Stromal cell of bone marrow (primary cell): ENCODE measurements around the gene BCAS3.

ENCODE experiments used
- DNase-seq: peaks from one replicate; pipeline ENCODE4 v3.0.0-alpha.2; 2012; ENCODE audit warnings: low read depth

The BCAS3 gene

DNA sequence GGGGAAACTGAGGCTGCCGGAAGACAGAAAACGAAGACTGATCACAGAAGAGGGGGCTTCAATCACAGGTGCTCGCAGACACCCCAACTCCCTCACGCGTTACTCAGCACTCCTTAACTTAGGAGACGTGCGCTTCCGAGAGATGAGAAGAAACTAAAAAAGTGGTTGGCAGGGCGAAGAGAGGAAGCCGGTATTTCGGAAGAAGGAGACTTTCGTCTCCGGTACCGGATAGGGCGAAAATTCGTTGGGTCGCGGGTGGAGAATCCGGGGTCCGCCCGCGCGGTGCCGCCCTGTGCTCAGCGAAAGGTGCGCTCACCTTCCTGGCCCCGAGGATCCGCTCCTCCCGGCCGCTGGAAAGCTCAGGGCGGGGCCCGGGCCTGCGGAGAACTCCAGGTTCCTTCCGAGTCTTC lies 721.1 kb downstream of the BCAS3 start:
- no peak for DNase-seq

DNA sequence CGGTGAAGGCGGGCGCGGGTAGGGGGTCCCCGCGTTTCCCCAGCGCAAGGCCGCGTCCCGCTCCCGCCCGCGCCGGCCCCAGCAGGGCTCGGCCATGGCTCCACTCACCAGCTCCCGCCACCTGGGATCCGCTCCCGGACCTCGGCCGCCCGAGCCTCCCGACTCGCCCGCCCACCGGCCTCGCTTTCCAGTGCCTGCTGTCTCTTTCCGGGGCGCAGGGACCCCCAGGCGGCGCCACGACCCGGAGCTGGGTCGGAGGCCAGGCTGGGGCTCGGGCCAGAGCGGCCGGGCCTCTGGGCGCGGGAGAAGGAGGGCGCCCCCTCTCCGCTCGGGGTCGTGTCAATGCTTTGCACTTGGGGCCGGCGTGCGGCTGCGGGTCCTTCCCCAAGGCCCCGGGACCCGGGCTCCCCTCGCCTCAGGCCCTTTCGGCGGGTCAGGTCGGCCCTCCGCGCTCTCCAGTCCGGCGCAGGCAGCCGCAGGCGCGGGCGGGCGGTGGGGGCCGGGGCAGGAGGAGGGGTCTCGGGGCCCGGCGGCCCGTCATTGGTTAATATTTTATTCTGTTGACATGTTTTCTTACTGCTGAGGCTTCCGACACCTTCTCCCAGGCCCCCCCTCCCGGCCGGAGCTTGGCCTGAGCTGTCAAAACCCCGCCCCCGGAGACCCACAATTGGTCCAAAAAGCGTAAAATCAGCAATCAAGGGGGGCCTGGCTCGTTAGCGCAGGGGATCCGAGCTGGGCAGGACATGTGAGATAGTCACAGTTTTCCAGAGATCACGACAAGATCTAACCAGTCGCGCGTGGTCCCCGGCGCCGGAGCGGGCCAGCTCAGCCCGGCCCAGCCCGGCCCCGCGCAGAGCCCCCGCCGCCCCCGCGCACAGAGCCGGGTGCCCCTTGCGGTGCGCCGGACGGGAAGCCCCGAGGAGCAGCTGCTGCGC lies 721.7 kb downstream of the BCAS3 start, which contains the start of gene TBX2:
TSS of gene TBX2 (plus strand) at position 713 of the 935 bp plus-strand sequence. CDS start 334 bp downstream, outside the sequence.
- DNase-seq, result peak; percentile 89

DNA sequence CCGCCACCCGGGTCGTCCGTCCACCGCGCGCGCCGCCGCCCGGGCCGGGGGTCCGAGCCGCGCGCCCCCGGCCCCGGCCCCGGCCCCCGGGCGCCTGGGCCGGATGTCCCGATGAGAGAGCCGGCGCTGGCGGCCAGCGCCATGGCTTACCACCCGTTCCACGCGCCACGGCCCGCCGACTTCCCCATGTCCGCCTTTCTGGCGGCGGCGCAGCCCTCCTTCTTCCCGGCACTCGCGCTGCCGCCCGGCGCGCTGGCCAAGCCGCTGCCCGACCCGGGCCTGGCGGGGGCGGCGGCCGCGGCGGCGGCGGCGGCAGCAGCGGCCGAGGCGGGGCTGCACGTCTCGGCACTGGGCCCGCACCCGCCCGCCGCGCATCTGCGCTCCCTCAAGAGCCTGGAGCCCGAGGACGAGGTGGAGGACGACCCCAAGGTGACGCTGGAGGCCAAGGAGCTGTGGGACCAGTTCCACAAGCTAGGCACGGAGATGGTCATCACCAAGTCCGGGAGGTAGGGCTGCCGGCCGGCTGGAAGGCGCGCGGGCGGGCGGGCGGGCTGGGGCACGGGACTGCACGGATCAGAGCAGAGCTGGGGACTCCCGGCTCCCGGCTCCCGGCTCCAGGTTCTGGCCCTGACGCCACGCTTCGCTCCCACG lies 722.5 kb downstream of the BCAS3 start:
- DNase-seq, result no peak

DNA sequence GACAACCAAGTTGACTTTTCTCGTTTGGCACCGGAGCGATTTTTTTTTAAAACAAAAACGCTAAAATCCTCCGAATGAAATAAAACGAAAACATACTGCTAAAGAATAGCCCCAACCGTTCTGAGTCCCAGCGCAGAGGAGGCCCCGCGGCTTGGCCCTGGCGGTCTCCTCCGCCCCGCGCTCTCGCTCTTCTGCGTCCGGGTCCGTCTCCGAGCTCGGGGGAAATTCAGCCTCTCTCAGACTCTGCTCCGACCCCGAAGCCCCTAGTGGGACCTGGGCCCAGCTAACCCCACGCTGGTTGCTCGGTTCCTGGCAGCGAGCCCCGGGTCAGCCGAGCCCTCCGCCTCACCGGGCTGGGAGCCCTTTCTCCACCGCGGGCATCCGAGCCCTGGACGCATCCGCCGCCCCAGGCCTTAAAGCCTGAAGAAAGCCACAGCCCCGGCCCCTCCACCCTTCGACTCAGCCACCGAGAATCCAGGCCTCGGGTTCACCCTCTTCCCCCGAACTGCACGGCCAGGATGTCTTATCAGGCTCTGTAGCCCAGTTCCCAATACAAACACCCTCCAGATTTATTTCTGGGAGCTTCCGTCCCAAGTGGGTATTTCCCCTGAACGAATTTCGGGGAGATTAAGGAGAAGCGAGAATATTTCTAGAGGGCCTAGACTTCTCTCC lies 723.2 kb downstream of the BCAS3 start:
- no peak for DNase-seq

DNA sequence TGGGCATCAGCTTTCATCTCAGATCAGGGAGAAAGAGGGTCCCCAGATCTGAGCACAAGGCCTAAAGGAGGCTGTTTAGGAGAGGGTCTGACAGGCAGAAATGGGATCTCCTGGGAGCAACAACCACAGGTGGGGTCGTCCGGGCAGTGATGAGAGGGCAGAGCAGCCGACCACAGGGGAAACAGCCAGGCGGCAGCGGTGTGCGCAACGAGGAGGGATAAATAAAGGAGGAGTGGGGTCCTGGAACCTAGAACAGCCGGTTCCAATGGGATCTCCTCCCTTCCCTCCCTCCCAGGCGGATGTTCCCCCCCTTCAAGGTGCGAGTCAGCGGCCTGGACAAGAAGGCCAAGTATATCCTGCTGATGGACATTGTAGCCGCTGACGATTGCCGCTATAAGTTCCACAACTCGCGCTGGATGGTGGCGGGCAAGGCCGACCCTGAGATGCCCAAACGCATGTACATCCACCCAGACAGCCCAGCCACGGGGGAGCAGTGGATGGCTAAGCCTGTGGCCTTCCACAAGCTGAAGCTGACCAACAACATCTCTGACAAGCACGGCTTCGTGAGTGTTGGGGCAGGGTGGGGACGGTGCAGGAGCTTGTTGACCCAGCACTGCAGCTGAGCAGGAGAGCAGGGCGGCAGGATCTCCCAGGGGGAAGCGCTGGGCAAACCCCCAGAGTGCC lies 723.9 kb downstream of the BCAS3 start:
- no peak for DNase-seq

DNA sequence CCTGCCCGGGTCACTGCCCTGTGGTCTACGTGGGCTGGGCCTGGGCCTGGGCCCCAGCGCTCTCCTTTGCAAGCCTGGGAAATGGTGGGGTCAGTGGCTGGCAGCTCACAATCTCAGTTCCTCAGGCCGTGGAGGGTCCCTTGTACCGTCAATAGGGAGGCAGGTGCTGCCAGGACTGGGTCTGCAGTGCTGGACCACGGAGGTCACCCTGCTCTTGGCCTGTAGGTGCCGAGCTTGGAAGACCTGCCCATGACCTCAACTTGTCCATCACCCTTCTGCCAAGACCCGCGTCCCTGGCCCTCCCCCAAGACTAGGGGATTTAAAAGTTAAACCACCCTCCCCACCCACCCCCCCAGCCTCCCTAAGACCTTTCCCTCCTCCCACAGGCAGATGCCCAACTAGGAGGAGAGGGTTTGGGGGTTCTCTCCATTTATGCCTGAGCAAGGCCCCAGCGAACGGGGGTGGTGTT lies 724.5 kb downstream of the BCAS3 start:
- no peak for DNase-seq

DNA sequence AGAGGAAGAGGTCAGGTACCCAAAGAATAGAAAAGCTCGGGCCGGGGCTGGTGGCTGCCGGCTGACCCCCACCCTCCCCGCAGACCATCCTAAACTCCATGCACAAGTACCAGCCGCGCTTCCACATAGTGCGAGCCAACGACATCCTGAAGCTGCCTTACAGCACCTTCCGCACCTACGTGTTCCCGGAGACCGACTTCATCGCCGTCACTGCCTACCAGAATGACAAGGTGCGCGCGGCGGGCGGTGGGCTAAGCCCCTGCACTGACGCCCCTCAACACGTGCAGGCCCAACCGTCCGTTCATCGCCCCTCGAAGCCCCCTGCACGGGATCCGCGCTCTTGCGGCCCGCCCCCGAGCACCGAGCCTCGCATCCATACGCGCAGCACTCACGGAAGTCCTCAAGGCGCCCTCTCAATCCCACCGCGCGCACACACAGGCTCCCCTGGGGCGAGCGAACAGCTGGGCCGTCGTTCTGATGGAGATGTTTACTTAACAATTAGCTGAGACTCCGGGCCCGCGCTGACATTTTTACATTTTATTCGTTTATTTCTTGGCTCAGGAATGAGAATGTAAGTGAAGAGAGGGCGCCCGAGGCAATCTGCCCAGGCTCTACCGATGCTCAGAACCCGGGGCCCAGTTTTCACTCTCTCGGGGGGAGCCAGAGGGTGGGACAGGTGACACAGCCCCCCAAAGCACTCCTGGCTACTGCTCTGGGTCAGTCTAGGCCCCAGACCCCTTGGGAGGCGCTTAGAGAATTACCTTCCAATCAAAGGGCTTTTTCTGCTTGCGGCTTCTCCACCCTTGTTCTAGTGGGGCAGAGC lies 725.5 kb downstream of the BCAS3 start:
- no peak for DNase-seq

DNA sequence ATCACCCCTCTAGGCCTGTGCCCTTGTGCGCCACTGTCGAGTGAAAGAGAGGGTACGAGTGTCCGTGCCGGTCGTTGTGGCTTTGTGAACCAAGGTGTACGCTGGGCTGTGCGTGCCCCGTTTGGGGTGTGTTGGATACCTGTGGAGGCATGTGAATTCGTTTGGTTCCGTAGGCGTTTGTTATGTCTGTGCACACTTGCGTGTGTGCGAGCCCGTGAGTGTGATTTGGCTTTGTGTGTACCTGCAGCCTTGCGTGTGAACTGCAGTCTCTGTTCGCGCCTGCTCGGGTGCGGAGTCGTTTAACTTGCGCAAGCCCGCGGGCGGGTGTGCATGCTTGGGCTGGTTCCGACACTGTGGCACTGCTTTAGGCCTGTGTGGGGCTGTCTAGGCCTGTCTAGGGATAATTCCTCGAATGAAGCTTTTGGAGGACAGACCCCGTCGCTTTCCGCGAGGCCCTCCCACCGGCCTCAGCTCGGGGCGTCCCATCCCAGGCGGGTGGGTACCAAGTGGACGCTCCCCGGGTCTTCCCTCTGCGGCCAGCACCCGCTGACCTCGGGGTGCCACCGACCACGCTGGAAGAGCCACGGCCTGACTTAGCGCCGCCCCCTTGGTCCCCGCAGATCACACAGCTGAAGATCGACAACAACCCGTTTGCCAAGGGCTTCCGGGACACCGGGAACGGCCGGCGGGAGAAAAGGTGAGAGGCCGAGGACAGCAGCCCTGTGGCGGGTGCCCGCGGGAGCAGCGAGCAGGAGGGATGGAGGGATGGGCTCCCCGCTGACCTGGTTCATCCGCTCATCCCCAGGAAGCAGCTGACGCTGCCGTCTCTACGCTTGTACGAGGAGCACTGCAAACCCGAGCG lies 726.4 kb downstream of the BCAS3 start:
- no peak for DNase-seq

DNA sequence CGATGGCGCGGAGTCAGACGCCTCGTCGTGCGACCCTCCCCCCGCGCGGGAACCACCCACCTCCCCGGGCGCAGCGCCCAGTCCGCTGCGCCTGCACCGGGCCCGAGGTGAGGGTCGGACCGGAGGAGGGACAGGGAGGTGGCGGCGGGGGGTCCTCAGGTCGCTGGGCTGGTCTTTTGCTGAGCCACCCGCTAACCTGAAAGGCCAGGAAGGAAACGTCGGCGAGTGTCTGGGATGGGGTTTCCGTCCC lies 726.9 kb downstream of the BCAS3 start:
- no peak for DNase-seq

DNA sequence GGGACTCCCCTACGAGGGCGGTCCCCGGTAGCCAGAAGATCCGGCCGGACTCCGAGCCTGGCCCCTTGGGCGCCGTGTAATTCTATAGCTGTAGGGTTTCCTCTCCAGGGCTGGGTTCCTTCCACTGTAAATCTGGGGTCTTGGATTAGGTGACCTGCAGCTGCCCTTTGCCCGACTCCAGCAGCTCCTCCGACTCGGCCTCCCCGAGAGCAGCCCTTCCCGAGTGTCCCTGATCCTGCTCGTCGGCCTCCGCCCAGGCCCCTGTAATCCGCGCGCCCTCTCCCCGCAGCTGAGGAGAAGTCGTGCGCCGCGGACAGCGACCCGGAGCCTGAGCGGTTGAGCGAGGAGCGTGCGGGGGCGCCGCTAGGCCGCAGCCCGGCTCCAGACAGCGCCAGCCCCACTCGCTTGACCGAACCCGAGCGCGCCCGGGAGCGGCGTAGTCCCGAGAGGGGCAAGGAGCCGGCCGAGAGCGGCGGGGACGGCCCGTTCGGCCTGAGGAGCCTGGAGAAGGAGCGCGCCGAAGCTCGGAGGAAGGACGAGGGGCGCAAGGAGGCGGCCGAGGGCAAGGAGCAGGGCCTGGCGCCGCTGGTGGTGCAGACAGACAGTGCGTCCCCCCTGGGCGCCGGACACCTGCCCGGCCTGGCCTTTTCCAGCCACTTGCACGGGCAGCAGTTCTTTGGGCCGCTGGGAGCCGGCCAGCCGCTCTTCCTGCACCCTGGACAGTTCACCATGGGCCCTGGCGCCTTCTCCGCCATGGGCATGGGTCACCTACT lies 727.4 kb downstream of the BCAS3 start:
- DNase-seq, result no peak

DNA sequence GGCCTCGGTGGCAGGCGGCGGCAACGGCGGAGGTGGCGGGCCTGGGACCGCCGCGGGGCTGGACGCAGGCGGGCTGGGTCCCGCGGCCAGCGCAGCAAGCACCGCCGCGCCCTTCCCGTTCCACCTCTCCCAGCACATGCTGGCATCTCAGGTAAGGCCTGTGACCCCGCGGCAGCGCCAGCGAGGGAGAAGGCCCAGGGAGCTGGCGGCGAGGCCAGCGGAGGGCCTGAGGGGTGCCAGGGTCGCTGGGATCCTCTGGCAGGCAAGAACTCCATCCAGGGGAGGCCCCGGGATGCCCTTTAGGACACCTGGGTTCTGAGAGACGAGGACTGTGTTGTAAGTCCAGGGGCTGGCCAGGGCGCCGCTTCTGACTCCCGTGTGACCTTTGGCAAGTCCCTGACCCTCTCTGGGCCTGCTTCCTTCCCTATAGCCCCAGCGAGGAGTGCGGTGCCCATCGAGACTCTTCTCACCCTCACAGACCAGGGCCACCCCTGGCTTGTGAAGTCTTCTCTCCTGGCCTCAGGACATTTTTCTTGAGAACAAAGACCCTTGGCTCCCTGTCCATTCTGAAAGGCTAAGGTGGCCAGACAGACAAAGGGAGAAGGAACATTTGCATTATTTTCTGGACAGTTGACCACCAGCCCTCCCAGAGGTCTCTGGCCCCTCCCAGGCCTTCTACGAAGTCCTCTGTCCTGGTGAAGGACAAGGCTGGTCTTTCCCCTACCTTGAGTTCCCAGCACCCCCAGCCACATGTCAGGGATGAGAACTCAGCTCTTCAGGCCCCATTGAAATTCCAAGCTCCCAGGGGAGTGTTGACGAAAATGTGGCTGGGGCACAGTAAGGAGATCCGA lies 728.3 kb downstream of the BCAS3 start:
- DNase-seq, result no peak

DNA sequence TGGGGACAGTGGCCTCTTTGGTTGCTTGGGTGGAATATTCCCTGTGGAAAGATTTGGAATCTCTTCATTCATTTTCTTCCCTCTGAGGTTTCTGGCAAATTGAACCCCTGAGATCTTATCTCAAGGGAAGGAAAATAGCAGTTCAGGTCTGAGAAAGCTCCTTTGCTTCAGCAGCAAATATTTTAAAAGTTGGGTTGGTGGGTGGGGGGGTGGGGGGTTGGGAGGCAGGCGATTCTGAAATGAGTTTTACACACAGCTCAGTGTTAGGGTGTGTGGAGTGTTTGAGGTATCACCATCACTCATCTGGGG lies 728.8 kb downstream of the BCAS3 start:
- no peak for DNase-seq

DNA sequence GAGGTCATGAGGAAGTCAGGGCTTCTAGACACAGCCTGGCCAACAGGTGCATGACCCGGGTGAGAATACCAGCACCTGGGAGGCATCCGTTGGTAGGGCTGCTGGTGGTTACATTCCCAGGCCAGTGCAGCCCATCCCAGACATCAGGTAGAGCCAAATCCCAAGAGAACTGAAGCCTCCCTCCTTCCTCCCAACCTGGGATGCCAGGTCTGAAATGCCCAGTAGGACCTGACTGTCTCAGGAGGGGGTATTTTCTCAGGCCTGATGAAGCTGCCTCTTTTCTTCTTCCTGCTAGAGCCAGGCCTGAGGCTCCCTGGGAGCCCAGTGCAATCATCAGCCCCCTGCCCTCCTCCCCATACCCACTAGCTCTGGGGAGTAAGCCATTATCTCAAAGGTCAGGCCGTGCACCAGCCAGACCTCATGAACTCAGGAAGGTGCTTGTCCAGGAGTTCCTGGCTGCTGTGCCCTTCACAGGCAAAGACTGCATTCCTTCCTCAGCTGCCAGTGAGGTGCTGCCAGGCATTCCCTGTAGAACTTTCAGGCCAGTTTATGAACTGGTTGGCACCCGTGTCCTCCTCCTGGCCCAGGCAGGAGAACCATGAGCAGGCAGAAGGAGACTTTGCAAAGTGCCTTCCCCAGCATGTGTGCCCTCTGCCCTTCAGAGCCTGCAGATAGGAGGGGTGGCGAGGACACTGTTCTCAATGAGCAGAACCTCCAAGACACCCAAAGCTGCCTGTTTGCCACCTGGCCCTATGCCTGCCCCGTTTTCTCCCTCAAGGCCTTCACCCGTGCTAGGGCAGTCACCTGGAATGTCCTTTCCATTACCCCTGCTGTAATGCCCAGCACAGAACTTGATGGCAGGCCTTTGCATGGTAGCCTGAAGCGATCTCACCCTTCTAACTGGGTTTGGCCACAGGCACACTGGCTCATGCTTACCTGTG lies 729.6 kb downstream of the BCAS3 start:
- DNase-seq, result no peak

DNA sequence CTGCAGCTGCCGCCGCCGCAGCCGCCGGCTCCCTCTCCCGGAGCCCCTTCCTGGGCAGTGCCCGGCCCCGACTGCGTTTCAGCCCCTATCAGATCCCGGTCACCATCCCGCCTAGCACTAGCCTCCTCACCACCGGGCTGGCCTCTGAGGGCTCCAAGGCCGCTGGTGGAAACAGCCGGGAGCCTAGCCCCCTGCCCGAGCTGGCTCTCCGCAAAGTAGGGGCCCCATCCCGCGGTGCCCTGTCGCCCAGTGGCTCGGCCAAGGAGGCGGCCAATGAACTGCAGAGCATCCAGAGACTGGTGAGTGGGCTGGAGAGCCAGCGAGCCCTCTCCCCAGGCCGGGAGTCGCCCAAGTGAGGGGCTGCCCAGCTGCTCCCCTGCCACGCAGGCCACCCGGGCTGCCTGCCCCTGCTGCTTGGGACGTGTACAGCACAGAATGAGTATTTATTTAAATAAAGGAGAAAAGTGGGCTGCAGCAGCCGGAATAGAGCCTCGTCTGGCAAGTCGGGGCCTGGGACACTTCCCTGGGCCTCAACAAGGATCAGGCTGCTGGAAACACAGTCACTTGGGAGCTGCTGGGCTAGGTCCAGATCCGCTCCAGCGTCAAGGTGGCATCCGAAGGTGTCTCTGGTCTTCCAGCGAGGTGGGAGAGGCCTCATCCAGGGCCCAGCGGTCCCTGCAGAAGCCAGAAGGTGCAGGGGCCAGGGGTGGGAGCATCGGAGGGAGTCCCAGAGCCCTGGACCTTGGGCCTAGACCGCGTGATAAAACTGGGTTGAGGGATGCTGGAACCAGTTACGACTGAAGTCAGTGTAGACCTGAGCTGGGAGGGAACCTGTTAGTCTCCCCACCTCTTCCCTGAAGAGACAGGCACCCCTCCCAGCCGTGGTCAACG lies 730.7 kb downstream of the BCAS3 start:
- DNase-seq, result no peak

DNA sequence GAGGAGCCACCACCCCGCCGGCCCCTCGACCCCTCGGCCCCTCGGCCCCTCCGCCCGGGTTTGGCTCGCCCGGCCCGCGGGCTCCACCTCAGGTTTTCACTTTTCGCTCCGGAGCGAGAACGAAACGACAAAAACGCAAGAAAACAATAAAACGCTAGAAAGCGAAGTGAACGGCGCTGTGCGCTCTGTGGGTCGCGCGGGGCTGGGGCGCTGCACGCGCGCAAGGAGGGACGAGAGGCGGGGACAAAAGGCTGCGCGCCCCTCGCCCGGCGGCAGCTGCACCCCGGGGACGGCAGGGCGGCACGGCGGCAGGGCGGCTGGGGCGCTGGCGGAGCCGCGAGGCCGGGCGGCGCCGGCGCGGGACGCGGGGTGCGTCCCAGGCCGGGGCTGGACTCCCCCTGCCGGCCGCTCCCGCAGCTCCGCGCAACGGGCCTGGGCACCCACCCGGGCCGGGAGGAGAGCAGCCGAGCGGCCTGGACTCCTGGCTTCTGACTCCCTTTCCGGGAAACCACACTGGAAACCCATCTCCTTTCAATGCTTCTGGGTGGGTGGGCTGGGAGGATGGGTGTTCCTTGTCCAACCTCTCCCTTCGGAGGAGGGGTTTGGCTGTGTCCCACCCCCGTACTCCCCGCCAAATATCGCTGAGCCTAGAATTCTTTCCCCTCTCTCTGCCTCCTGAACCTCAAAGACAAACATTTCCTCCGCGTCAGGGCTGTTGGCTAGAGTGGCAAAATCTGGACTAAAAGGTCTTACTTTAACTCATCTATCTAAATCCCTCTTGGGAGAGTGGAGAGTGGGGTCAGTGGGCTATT lies 731.9 kb downstream of the BCAS3 start:
- DNase-seq, result peak; percentile 61
